T follicular helper cell (primary cell): ENCODE data around the gene SYNJ2.
"Not testable (repeated sequence)": the region's sequence is repeated elsewhere in the genome, so short reads cannot be mapped to it uniquely, and the experiment has no call there.

Experiments used
- DNase-seq: peaks from one replicate; pipeline ENCODE4 v3.0.0-alpha.2; 2020; ENCODE audit warnings: low read depth
- total RNA-seq, 2 experiments: gene quantifications; one replicate each; lab custom pipeline; 2026; lab: John Stamatoyannopoulos, UW

SYNJ2 gene
- total RNA-seq = 64.7 to 83.7 reads per million in 2 experiments

GRCh38 chr6:157981395-157982101, at the start of gene SYNJ2:
Gene SYNJ2, plus strand, starts transcription at chr6:157981863. Its CDS starts 99 bp downstream, at chr6:157981962.
- peak; percentile 78 for DNase-seq

- DNase-seq = no peak
These were observed 45.9 kb upstream of the SYNJ2 start for GRCh38 chr6:157935786-157936185.

- DNase-seq = no peak
These were observed 44.3 kb upstream of the SYNJ2 start for GRCh38 chr6:157937318-157937717.

GRCh38 chr6:157937916-157938315, 43.7 kb upstream of the SYNJ2 start:
- no peak for DNase-seq

- DNase-seq = not testable (repeated sequence)
These were observed 41.2 kb upstream of the SYNJ2 start for GRCh38 chr6:157940375-157941036.

- no peak for DNase-seq
These were observed 40.4 kb upstream of the SYNJ2 start for GRCh38 chr6:157941101-157941863.

- DNase-seq = no peak
These were observed 39.3 kb upstream of the SYNJ2 start for GRCh38 chr6:157942351-157942750.

GRCh38 chr6:157943249-157943963, 38.3 kb upstream of the SYNJ2 start:
- DNase-seq = no peak

GRCh38 chr6:157943964-157944283, 37.7 kb upstream of the SYNJ2 start:
- no peak for DNase-seq

- no peak for DNase-seq
These were observed 36.4 kb upstream of the SYNJ2 start for GRCh38 chr6:157944983-157945931.

GRCh38 chr6:157946053-157946617, 35.5 kb upstream of the SYNJ2 start:
- no peak for DNase-seq

GRCh38 chr6:157946865-157947532, 34.7 kb upstream of the SYNJ2 start:
- DNase-seq = no peak

- not testable (repeated sequence) for DNase-seq
These were observed 30.8 kb upstream of the SYNJ2 start for GRCh38 chr6:157950899-157951298.

GRCh38 chr6:157951828-157952227, 29.8 kb upstream of the SYNJ2 start:
- DNase-seq = no peak

- no peak for DNase-seq
These were observed 28.8 kb upstream of the SYNJ2 start for GRCh38 chr6:157952861-157953351.

GRCh38 chr6:157953580-157954091, 28.0 kb upstream of the SYNJ2 start:
- no peak for DNase-seq

- no peak for DNase-seq
These were observed 27.2 kb upstream of the SYNJ2 start for GRCh38 chr6:157954150-157955117.

GRCh38 chr6:157955675-157956074, 26.0 kb upstream of the SYNJ2 start:
- DNase-seq = no peak
